ENCODE data around the gene ERBB2.
"Not testable (repeated sequence)": the region's sequence is repeated elsewhere in the genome, so short reads cannot be mapped to it uniquely, and the experiment has no call there.

The ERBB2 gene

DNA sequence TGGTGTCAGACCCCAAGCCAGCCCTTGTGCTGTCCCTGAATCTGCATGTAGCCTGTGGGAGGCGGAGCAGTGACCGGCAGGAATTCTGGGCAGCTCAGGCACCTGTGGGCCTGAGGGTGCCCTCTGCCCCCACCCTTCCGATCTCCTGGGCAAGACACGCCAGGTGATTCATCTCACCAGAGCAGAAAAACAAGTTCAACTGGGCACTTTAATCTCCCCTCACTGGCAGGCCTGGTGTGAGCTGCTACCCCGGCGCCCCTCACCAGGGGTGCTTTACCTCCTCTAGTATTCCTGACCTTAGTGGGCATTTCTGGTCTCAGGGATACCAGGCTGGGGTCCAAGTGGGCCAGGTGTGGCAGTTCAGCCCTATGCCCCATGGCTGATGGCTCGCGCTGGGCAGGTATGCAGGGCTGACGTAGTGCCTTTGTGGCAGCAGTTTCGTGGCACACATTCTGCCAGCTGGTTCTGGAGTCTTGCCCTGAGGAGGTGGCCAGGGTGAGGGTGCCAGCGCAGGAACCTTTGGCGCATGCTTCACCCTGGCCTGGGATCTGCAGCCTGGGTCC lies 6.0 kb downstream of the ERBB2 start:
- DNase-seq = no peak

DNA sequence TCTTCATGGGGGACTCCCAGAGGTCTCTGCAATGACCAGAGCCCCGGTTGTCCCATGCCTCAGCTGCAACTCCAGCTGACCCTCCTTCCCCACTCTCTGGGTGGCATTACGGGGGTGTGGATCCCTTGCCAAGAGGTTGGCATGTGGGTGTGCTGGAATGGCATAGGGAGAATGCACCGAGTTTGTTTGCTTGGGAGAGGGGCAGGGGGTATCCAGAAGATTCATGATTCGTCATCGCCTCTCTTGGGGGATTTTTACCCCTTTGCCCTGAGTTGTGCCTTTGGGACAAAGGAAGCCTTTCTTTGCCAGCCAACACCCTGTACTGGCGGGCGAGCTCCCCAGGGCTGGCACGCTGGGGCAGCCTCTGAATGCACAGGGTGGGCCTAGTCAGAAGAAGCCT lies 6.5 kb downstream of the ERBB2 start:
- no peak for DNase-seq

DNA sequence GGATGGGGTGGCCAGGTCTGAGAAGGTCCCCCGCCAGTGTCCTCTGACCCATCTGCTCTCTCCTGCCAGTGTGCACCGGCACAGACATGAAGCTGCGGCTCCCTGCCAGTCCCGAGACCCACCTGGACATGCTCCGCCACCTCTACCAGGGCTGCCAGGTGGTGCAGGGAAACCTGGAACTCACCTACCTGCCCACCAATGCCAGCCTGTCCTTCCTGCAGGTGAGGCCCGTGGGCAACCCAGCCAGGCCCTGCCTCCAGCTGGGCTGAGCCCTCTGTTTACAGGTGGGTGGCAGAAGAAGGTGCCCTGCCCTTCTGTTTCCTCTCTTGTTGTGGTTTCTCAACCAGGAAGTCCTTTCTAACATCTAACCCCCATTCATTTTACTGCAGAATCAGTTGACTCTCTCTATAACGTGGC lies 7.1 kb downstream of the ERBB2 start:
- DNase-seq = no peak

DNA sequence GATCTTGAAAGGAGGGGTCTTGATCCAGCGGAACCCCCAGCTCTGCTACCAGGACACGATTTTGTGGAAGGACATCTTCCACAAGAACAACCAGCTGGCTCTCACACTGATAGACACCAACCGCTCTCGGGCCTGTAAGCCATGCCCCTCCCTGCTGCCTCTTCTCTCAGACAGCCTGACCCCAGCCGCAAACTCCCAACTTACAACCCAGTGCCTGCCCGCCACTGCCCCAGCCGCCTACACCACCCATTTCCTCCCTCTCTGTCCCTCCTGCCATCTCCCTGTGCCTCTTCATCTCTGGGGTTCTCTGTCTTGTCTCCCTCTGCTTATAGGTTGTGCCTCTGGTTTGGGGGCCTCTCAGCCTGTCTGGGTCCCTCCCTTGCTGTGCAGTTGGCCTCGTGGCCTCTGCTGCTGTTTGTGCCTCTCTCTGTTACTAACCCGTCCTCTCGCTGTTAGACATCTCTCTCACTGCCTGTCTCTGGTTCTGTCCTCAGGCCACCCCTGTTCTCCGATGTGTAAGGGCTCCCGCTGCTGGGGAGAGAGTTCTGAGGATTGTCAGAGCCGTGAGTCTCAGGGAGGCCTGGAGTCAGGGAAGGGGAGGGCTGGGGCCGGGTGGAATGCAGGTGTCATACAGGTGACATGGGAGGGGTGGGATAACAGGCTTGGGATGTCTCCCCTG lies 9.6 kb downstream of the ERBB2 start:
- DNase-seq = no peak

DNA sequence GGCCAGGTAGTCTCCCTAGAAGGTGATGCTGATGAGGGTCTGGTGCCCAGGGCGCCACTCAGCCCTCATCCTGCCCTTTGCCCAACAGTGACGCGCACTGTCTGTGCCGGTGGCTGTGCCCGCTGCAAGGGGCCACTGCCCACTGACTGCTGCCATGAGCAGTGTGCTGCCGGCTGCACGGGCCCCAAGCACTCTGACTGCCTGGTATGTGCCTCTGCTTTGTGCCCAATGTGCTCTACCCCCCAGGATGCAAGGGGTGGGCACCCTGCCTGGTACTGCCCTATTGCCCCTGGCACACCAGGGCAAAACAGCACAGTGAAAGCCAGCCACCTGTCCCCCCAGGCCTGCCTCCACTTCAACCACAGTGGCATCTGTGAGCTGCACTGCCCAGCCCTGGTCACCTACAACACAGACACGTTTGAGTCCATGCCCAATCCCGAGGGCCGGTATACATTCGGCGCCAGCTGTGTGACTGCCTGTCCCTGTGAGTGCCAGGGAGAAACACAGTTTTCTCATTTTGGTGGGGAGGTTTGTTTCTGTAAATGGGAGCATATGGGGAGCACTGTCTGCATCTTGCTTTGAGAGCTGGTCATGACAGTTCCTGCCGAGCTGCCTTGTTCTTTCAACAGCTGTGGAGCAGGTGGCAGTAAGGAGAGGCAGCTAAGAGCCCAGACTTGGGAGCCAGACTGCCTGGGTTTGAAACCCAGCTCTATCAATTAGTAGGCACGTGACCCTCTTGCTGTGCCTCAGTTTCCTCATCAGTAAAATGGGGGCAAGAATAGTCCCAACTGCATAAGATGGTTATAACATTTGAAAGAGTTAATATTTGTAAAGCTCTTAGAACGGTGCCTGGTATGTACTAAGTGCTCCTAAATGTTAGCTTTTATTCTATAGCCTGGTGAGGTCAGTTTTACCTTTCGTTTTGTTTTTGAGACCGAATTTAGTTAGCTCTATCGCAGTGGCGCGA lies 10.4 kb downstream of the ERBB2 start:
- DNase-seq = no peak

DNA sequence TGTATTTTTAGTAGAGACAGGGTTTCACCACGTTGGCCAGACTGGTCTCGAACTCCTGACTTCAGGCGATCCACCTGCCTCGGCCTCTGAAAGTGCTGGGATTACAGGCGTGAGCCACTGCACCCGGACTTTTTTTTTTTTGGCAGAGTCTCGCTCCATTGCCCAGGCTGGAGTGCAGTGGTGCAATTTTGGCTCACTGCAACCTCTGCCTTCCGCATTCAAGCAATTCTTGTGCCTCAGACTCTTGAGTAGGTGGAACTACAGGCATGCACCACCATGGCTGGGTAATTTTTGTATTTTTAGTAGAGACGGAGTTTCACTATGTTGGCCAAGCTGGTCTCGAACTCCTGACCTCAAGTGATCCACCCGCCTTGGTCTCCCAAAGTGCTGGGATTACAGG lies 11.2 kb downstream of the ERBB2 start:
- DNase-seq = not testable (repeated sequence)

DNA sequence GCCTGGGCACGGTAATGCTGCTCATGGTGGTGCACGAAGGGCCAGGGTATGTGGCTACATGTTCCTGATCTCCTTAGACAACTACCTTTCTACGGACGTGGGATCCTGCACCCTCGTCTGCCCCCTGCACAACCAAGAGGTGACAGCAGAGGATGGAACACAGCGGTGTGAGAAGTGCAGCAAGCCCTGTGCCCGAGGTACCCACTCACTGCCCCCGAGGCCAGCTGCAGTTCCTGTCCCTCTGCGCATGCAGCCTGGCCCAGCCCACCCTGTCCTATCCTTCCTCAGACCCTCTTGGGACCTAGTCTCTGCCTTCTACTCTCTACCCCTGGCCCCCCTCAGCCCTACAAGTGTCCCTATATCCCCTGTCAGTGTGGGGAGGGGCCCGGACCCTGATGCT lies 12.0 kb downstream of the ERBB2 start:
- no peak for DNase-seq

DNA sequence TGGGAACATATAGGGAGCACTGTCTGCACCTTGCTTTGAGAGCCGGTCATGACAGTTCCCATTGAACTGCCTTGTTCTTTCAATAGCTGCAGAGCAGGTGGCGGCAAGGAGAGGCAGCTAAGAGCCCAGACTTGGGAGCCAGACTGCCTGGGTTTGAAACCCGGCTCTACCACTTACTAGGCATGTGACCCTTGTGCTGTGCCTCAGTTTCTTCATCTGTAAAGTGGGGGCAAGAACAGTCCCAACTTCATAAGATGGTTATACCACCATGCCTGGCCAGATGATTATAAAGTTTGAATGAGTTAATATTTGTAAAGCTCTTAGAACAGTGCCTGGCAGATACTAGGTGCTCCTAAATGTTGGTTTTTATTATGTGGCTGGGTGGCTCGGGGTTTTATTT lies 14.4 kb downstream of the ERBB2 start:
- no peak for DNase-seq

DNA sequence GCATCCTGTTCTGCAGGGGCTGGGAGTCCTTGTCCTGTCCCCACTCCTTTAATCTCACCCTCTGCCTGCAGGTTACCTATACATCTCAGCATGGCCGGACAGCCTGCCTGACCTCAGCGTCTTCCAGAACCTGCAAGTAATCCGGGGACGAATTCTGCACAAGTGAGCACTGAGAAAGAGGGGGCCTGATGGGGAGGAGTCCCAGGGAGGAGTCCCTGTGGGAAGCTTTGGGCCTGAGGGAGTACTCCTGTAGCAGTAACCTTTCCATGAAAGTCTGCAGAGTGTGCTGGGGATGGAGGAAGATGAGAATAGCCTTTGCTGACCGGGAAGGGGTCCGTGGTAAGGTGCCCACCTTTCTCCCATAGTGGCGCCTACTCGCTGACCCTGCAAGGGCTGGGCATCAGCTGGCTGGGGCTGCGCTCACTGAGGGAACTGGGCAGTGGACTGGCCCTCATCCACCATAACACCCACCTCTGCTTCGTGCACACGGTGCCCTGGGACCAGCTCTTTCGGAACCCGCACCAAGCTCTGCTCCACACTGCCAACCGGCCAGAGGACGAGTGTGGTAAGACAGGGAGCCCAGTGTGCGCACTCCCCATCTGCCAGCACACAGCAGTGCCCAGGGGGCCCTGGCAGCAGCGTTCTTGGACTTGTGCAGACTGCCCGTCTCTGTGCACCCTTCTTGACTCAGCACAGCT lies 15.7 kb downstream of the ERBB2 start:
- DNase-seq = no peak

DNA sequence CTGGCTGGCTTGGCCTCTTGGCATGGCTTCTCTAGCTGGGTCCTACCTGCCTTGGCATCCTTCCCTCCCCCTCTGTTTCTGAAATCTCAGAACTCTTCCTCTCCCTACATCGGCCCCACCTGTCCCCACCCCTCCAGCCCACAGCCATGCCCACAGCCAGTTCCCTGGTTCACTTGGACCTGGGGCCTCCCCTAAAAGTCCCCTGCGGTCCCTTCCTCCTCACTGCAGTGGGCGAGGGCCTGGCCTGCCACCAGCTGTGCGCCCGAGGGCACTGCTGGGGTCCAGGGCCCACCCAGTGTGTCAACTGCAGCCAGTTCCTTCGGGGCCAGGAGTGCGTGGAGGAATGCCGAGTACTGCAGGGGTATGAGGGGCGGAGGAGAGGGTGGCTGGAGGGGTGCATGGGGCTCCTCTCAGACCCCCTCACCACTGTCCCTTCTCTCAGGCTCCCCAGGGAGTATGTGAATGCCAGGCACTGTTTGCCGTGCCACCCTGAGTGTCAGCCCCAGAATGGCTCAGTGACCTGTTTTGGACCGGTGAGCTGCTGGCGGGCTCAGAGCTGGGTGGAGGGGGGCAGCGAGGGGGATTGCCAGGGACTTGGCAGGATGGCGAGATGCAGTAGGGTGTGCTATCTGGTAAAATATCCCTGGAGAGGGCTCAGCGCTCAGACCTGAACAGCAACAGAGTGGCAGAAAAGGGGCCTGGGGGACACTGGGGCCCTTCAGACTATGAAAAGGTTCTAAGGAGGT lies 16.4 kb downstream of the ERBB2 start:
- DNase-seq = no peak

DNA sequence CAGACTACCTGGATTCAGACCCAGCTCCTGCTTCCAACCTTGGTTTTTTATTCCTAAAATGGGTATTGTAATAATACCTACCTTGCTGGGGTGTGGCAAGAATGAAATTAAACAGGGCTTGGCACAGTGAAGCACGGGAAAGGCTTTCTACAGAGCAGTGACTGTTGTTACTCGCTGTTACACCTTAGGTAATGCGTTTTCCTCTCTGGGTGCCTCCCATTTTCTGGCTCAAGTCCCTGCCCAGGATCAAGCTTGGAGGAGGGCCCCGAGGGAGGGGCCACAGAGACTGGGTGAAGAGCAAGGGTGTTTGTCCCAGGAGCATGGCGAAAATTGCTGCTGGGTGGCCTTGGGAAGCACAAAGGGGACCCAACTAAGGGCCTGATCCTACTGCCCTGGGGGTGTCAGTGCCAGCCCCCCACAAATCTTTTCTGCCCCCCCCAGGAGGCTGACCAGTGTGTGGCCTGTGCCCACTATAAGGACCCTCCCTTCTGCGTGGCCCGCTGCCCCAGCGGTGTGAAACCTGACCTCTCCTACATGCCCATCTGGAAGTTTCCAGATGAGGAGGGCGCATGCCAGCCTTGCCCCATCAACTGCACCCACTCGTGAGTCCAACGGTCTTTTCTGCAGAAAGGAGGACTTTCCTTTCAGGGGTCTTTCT lies 17.1 kb downstream of the ERBB2 start:
- DNase-seq = no peak

DNA sequence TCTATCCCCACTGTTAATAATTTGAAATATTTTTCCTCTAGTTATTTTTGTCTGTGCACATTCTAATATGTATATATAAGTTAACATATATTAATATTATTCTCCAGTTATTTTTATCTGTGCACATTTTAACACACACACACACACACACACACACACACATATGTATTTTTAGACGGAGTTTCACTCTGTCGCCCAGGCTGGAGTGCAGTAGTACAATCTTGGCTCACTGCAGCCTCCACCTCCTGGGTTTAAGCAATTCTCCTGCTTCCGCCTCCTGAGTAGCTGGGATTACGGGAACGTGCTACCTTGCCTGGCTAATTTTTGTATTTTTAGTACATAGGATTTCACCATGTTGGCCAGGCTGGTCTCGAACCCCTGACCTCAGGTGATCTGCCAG lies 17.8 kb downstream of the ERBB2 start:
- no peak for DNase-seq

DNA sequence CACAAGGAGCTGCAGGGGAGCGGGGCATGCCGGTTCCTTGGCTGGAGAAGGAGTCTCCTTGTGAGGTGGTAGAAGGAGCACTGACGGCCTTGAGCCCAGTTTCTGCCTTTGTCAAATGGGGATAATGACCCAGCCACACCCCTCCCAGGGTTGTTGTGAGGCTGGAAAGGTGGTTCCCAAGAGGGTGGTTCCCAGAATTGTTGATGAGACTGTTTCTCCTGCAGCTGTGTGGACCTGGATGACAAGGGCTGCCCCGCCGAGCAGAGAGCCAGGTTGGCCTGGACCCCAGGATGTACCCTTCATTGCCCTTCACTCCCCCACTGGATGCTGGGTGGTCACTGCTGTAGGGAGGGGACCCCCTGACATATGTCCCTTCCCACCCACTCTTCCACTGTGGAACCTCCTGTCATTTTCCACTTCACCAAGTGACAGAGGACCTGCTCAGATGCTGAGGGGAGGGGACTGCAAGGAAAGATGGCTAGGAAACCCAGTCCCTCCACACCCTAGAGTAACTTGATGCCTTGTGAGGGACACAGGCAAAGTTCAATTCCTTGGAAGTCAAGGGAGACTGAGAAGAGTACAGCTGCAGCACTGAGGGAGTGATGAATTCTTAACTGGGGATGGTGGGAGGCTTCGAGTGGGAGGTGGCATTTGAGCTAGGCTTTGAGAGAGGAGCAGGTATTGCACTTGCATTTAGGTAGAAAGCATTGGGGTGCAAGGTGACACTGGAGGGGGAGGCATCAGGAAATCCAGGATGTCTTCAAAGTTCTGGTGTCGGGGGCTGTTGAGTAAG lies 19.9 kb downstream of the ERBB2 start:
- DNase-seq = no peak

DNA sequence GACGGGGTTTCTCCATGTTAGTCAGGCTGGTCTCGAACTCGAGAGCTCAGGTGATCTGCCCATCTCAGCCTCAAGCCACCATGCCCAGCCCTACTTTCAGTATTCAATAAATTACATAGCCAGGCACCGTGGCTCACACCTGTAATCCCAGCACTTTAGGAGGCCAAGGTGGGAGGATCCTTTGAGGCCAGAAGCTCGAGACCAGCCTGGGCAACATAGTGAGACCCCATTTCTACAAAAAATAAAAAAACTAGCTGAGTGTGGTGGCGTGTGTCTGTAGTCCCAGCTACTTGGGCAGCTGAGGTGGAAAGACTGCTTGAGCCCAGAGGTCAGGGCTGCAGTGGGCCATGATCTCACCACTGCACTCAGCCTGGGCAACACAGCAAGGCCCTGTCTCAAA lies 22.2 kb downstream of the ERBB2 start:
- no peak for DNase-seq

DNA sequence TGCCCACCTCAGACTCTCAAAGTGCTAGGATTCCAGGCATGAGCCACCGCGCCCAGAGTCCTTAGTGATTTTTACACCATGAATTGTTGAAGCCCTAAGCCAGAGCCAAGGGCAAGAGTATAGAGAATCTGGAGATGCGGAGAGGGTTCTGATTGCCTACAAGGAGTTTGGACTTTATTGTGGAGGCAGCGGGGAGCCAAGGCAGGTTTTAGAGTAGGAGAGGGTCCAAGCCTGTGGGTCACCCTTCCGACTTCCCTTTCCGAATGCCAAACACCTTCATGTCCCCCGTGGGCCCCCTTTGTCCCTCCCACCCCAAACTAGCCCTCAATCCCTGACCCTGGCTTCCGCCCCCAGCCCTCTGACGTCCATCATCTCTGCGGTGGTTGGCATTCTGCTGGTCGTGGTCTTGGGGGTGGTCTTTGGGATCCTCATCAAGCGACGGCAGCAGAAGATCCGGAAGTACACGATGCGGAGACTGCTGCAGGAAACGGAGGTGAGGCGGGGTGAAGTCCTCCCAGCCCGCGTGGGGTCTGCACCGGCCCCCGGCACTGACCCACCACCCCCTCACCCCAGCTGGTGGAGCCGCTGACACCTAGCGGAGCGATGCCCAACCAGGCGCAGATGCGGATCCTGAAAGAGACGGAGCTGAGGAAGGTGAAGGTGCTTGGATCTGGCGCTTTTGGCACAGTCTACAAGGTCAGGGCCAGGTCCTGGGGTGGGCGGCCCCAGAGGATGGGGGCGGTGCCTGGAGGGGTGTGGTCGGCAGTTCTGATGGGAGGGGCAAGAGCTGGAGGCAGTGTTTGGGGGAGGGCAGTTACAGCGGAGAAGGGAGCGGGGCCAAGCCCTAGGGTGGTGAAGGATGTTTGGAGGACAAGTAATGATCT lies 23.3 kb downstream of the ERBB2 start:
- no peak for DNase-seq

DNA sequence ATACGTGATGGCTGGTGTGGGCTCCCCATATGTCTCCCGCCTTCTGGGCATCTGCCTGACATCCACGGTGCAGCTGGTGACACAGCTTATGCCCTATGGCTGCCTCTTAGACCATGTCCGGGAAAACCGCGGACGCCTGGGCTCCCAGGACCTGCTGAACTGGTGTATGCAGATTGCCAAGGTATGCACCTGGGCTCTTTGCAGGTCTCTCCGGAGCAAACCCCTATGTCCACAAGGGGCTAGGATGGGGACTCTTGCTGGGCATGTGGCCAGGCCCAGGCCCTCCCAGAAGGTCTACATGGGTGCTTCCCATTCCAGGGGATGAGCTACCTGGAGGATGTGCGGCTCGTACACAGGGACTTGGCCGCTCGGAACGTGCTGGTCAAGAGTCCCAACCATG lies 24.9 kb downstream of the ERBB2 start:
- DNase-seq = no peak

DNA sequence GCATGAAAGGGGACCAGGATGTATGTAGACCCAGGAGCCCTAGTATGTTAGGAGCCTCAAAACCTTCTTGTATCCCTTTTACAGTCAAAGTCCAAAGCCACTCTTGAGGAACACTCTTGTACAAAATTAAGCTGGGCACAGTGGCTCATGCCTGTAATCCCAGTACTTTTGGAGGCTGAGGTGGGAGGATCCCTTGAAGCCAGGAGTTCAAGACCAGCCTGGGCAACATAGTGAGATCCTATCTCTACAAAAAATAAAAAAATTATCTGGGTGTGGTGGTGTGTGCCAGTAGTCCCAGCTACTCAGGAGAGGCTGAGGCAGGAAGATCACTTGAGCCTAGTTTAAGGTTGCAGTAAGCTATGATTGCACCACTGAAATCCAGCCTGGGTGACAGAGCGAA lies 26.1 kb downstream of the ERBB2 start:
- DNase-seq = not testable (repeated sequence)

DNA sequence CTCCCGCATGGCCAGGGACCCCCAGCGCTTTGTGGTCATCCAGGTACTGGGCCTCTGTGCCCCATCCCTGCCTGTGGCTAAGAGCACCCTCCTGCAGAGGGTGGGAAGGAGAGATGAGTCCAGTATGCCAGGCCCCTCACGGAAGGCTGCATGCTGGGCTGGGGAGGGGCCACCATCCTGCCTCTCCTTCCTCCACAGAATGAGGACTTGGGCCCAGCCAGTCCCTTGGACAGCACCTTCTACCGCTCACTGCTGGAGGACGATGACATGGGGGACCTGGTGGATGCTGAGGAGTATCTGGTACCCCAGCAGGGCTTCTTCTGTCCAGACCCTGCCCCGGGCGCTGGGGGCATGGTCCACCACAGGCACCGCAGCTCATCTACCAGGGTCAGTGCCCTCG lies 26.8 kb downstream of the ERBB2 start:
- no peak for DNase-seq

DNA sequence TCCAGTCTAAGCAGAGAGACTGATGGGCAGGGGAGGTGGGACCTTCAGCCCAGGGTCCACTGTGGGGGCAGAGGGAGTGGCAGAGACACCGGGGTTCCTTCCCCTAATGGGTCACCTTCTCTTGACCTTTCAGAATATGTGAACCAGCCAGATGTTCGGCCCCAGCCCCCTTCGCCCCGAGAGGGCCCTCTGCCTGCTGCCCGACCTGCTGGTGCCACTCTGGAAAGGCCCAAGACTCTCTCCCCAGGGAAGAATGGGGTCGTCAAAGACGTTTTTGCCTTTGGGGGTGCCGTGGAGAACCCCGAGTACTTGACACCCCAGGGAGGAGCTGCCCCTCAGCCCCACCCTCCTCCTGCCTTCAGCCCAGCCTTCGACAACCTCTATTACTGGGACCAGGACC lies 27.7 kb downstream of the ERBB2 start:
- DNase-seq = no peak

DNA sequence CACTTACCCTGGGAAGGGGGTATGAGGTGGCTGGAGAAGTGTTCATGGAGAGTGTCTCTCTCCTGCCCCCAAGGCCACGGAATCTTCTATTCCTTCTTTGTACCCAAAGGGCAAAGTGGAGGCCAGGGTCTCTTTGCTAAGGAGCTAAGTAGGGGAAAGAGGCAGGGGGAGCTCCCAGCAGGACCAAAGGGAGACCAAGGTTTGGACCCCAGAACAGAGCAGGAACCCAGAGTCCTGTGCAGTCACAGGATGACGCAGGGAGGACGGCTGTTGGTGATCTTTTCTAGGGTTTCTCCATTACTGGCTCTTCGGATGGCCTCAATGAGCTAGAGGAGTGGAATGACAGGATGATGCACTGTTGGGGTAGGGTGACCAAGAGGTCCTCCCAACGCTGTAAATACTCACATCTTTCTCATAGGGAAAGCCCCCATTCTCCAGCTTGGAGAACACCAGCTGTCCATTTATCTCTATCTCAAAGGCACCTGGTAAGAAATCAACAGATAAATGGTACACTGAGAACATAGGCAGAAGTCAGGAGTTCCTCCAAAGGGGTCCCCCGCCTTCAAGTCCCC lies 29.5 kb downstream of the ERBB2 start:
- no peak for DNase-seq
